Fibroblast of mammary gland (primary cell): ENCODE data around the gene EXD3.

Experiments used
- DNase-seq: peaks from one replicate; pipeline ENCODE4 v3.0.0-alpha.2; 2010; ENCODE audit warnings: low read depth
- H3K4me3 ChIP-seq: 2 replicates; pipeline ENCODE4 v1.5.1; 2011; ENCODE audit warnings: low read depth, mild to moderate bottlenecking, low read length, moderate library complexity; ENCODE audit not compliant: control insufficient read depth
- CTCF ChIP-seq: conservative IDR thresholded peaks from 2 replicates; pipeline ENCODE4 v1.5.1; 2011; ENCODE audit warnings: low read depth, low read length, inconsistent platforms; ENCODE audit not compliant: control insufficient read depth, insufficient read depth

The EXD3 gene

GRCh38 chr9:137376386-137376785 lies 46.6 kb downstream of the EXD3 start:
- H3K4me3 ChIP-seq: no peak overlapping the region
- DNase-seq: no peak
- TF ChIP-seq CTCF: no peak

GRCh38 chr9:137375321-137376058 lies 47.5 kb downstream of the EXD3 start:
- TF ChIP-seq CTCF: no peak
- no peak overlapping the region for H3K4me3 ChIP-seq
- DNase-seq: no peak

- no peak overlapping the region for H3K4me3 ChIP-seq
- TF ChIP-seq CTCF: no peak
- DNase-seq: no peak
Measured at GRCh38 chr9:137374131-137374845, 48.7 kb downstream of the EXD3 start.

- no peak for TF ChIP-seq CTCF
- no peak overlapping the region for H3K4me3 ChIP-seq
- DNase-seq: no peak
Measured at GRCh38 chr9:137373611-137373980, 49.4 kb downstream of the EXD3 start.

GRCh38 chr9:137372693-137373610 lies 50.0 kb downstream of the EXD3 start:
- DNase-seq: no peak
- TF ChIP-seq CTCF: no peak
- H3K4me3 ChIP-seq: no peak overlapping the region

GRCh38 chr9:137371946-137372651 lies 50.9 kb downstream of the EXD3 start:
- H3K4me3 ChIP-seq: no peak overlapping the region
- TF ChIP-seq CTCF: no peak
- no peak for DNase-seq
